DND-41 (cell line): ENCODE data around the gene PAEP.

Experiments
- EZH2 ChIP-seq: IDR thresholded peaks from 3 replicates; pipeline ENCODE4 v1.6.1; 2012; ENCODE audit warnings: borderline replicate concordance, low read depth, mild to moderate bottlenecking, moderate library complexity, low read length, inconsistent platforms; ENCODE audit not compliant: severe bottlenecking
- TF ChIP-seq, protein P1 (sequence below): IDR thresholded peaks from 2 replicates; pipeline ENCODE4 v1.5.1; 2012; ENCODE audit warnings: borderline replicate concordance, low read length, moderate library complexity, mild to moderate bottlenecking; ENCODE audit not compliant: poor library complexity, severe bottlenecking; ENCODE audit errors: extremely low read depth

DNA sequence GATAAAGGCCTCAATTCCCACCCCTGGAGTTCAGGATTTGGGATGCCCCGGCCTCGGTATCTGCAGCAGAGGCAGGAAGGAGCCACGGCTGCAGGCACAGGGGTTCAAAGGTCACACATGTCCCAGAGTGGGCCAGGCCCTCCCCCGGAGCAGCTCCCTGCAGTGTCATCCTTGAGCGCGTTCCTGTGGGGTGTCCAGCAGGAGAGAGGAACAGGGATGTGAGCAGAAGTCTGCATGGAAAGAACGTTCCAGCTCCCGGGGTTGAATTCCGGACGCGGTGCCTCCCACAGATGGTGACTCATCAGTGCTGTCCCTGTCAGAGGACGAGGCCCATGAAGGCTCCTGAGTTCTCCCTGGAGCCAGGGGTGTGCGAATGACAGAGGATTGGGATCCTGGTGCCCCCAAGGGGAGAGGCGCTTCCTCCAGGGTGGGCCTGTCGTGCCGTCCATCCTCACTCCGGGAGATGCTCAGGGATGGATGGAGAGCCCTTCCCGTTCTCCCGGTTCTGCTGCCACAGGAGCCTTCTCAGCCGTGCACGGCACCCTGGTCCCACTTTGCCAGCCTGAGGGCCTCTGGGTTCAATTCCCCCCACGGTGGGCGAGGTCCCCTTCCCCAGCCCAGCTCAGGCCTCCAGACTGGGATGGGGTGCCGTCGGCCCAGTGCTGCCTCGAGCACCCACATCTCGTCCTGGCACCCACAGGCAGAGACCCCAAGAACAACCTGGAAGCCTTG lies 37.3 kb upstream of the PAEP start:
- TF ChIP-seq, protein P1, sequence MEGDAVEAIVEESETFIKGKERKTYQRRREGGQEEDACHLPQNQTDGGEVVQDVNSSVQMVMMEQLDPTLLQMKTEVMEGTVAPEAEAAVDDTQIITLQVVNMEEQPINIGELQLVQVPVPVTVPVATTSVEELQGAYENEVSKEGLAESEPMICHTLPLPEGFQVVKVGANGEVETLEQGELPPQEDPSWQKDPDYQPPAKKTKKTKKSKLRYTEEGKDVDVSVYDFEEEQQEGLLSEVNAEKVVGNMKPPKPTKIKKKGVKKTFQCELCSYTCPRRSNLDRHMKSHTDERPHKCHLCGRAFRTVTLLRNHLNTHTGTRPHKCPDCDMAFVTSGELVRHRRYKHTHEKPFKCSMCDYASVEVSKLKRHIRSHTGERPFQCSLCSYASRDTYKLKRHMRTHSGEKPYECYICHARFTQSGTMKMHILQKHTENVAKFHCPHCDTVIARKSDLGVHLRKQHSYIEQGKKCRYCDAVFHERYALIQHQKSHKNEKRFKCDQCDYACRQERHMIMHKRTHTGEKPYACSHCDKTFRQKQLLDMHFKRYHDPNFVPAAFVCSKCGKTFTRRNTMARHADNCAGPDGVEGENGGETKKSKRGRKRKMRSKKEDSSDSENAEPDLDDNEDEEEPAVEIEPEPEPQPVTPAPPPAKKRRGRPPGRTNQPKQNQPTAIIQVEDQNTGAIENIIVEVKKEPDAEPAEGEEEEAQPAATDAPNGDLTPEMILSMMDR: no peak
- TF ChIP-seq EZH2: no peak
